ENCODE data around the gene NAT14.
"Not testable (repeated sequence)": the region's sequence is repeated elsewhere in the genome, so short reads cannot be mapped to it uniquely, and the experiment has no call there.

NAT14 gene

GRCh38 chr19:55484593-55485438, at the start of gene NAT14:
Gene NAT14, plus strand, starts transcription at chr19:55485188. Its CDS starts 521 bp downstream, at chr19:55485709.
- peak; percentile 41 to 58 for DNase-seq (ENCODE audit: low read depth in 2 of 2)

DNA sequence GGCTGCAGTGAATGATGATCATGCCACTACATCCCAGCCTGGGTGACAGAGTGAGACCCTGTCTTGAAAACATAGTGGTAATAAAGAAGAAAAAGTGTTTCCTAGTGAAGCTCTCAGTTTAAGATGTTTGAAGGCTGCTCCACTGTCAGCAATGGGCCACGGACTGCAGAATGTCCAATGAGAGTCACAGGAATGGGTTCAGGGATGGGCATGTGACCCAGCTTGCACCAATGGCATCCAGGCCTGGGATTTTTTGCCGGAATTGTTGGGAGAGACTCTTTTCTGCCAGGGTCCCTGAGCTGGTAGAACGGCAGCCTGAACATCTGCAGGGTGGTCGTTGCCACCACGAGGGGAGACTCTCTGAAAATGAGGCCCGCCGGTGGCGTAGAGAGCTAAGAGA, 48.1 kb upstream of the NAT14 start:
- DNase-seq (ENCODE audit: low read depth in 2 of 2) = no peak

DNA sequence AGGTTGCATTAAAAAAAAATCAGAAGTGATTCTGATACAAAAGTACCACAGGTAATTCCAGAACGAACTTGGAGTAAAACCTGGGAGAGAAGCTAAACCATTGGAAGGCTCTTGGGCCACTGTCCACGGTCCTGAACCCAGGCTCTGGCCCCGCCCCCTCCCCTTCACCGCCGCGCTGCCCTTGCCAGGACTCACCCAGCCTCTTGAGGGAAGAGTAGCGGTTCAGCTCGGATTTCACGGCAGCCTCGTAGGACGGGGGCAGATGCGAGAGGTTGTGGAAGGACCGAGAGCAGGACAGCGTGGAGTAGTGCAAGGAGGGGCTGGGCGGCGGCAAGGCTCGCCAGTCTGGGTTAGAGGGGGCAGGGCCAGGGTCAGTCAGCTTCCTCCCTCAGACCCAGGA, 47.6 kb upstream of the NAT14 start:
- no peak for DNase-seq (ENCODE audit: low read depth in 2 of 2)

DNA sequence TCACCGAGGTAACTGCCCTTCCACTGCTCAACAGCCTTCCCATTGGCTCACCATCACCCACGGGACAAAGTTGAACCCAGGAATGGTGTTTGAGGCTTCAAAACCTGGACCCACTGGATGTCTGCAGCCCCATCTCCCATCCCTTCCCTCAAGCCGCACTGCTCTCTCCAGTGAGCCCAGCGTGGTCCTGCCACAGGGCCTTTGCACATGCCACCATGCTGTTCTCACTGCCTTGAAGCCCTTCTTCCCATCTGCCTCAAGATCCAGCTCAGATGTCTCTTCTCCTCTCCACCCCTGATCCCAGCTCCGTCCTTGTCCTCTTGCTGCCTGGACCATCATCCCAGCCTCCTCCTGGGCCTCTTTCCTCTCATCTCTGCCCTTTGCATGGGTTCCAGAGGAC, 45.9 kb upstream of the NAT14 start:
- no peak for DNase-seq (ENCODE audit: low read depth in 2 of 2)

GRCh38 chr19:55440411-55441105, 44.4 kb upstream of the NAT14 start:
- no peak for DNase-seq (ENCODE audit: low read depth in 2 of 2)

GRCh38 chr19:55441319-55441691, 43.7 kb upstream of the NAT14 start:
- no peak for DNase-seq (ENCODE audit: low read depth in 2 of 2)

GRCh38 chr19:55441692-55442321, 43.2 kb upstream of the NAT14 start:
- DNase-seq (ENCODE audit: low read depth in 2 of 2) = no peak

- no peak for DNase-seq (ENCODE audit: low read depth in 2 of 2)
Observed at GRCh38 chr19:55442372-55442961, 42.5 kb upstream of the NAT14 start.

DNA sequence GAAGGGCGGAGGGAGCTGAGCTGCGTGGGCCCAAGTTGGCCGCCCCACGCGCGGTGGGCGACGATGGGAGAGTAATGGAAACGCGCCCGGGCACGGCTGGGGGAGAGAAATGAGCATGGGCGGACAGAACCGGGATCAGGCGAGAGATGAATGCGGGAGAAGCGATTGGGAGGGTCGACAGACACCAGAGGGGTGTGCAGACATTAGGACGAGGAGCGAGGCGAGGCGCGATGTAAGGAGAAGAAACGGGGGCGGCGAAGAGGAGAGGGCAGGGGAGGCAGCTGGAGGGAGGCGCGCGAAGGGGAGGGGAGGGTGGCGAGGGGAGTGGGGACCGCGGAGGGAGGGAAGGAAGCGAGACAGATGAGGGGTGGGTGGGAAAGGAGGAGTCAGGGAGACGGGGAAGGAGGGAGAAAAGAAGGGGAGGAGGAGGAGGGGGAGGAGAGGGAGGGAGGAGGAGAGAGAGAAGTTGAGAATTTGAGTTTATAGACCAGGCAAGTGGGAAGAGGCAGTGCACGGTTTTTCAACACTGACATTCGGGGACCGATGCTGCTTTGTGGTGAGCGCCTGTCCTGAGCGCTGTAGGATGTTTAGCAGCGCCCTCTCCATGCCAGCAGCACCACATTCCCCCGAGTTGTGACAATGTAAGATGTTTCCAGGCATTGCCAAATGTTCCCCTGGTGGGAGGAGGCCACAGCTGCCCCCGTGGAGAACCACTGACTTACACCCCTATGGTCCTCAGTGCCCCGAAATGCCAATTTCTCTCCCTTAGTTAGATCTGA, 41.8 kb upstream of the NAT14 start, which contains the start of gene SHISA7:
Gene SHISA7 (minus strand): TSS at position 256 of the 779 bp plus-strand sequence. CDS start 437 bp downstream, outside the sequence.
- DNase-seq (ENCODE audit: low read depth in 2 of 2) = no peak

DNA sequence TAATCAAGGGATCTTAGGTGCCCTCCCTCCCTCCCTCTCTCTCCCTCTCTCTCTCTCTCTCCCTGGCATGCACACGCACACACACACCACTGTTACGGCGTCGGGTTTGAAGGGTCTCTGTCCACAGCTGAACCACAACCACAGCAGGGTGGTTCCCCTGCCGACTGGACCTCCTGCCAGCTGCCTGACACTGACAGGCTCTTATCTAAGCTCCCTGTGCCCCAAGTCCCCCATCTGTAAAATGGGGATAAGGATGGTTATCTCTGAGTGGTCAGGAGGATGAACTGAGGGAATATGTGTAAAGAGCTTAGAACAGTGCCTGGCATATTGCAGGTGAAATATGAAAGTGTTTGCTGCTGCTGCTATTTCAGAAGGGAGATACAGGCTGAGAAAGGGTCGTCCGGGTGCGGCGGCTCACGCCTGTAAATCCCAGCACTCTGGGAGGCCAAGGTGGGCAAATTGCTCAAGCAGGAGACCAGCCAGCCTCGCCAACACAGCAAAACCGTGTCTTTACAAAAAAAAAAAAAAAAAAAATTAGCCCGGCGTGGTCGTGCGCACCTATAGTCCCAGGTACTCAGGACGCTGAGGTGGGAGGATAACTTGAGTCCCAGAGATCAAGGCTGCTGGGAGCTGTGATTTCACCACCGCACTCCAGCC, 41.0 kb upstream of the NAT14 start:
- no peak for DNase-seq (ENCODE audit: low read depth in 2 of 2)

- no peak for DNase-seq (ENCODE audit: low read depth in 2 of 2)
Observed at GRCh38 chr19:55444646-55445045, 40.3 kb upstream of the NAT14 start.

DNA sequence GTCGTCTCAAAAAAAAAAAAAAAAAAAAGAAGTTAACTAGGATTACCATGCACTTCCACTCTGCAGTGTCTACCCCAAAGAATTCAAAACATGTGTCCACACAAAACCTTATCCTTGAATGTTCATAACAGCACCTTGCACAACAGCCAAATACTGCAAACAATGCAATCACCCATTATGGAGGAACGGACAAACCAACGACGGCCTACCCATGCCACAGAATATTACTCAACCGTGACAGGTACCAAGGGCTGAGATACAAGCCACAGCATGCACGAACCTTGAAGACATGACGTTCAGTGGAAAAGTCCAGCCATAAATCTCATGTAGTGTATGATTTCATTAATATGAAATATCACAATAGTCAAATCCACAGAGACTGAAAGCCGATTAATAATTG, 38.9 kb upstream of the NAT14 start:
- DNase-seq (ENCODE audit: low read depth in 2 of 2) = no peak

DNA sequence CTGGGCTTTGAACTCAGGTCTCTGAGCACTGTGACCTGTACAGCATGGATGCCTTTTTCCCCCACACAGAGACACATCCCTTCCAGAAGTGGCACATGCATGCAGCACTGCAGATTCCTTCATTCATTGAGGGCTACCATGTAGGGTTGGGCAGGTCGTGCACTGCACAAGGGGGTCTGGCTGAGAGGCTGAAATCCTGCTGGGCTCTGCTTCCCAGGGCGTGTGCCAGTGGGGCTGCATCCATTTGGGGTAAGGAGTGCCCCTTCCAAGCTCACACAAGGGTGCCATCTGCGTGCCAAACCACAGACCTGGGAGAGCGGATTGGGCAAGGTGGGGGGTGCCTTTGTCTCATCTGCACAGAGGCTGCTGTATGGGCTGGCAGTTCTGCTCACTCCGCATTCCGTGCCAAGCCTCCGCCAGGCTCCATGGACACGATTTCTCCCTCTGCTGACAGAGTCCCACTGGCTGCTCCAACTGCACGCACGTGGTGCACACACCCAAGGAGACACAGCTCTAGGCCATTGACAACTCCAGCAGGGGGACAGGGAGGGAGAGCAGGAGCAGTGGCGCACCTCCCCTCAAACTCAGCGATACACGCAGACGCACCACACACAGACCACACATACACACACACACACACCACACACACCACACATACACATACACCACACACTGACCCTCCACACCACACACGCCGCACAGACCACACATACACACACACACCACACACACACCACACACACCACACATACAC, 37.4 kb upstream of the NAT14 start:
- DNase-seq (ENCODE audit: low read depth in 2 of 2) = no peak

GRCh38 chr19:55448175-55448490, 36.9 kb upstream of the NAT14 start:
- not testable (repeated sequence) for DNase-seq (ENCODE audit: low read depth in 2 of 2)

GRCh38 chr19:55449469-55449868, 35.5 kb upstream of the NAT14 start:
- DNase-seq (ENCODE audit: low read depth in 2 of 2) = no peak

DNA sequence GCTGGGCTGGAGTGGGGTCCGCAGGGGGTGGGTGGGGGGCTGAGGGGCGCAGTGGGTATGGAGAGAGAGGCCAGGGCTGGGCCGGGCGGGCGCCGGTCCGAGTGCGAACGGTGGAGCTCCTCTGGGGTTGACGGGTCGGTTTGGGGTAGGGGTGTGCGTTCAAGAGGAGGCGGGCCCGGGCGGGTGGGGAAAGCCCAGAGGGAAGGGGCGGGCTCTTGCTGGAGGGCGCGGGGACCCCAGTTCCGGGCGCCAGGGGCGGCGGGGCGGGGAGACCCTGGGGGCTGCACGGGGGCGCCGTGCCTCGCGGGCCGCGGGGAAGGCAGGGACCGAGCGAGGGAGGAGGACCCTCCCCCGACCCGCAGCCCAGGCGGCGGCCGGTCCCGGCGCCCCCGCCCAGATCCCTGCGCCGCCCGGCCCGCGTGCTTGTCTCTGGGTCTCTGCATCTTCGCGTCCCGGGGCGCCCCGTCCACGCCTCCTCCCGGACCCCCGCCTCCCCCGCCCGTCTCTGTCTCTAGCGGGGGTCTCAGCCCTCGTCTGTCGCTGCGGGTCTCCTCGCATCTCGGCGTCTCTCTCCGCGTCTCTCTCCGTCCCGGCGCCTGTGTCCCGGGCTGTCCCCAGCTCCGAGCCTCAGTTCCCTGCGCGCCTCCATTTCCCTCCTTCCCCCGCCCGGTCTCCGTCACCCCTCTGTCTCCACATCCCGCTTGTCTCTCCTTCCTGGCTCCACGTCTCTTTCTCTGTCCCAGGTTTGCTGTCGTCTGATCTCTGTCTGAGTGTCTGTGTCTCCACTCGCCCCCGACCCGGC, 33.6 kb upstream of the NAT14 start:
- no peak for DNase-seq (ENCODE audit: low read depth in 2 of 2)

DNA sequence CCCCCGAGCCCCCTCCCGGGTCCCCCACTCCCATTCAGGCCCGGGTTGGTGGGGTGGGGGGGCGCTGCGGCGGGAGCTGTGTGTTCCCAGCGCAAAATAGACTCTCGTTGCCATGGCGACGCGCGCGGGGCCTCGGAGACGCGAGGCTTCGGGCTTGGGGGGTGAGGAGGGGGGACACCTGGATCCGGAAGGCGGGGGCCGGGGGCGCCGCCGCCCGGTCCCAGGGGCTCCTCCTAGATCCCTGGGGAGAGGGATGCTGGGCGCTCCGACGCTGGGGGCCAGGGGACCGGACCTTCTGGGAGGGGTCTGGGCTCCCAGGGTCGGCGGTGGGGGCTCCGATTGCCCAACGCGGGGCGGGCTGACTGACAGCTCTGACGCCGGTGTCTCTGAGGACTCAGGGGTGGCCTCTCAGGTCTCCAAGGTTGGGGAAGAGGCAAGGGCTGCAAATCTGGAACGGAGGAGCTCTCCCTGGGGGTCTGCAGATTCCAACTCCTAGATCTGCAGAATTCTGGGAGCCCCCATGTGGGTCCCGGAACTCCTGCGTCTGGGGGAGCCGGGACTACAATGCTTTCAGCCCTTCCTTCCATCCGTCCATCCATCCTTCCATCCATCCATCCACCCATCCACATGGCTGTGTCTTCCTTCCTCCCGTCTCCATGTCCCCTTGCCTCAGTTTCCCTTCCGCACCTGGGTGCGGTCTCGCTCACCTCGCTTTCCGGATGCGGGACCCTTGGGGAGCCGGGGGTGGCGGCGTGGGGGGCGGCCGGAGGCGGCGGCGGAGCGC, 32.8 kb upstream of the NAT14 start:
- no peak for DNase-seq (ENCODE audit: low read depth in 2 of 2)

DNA sequence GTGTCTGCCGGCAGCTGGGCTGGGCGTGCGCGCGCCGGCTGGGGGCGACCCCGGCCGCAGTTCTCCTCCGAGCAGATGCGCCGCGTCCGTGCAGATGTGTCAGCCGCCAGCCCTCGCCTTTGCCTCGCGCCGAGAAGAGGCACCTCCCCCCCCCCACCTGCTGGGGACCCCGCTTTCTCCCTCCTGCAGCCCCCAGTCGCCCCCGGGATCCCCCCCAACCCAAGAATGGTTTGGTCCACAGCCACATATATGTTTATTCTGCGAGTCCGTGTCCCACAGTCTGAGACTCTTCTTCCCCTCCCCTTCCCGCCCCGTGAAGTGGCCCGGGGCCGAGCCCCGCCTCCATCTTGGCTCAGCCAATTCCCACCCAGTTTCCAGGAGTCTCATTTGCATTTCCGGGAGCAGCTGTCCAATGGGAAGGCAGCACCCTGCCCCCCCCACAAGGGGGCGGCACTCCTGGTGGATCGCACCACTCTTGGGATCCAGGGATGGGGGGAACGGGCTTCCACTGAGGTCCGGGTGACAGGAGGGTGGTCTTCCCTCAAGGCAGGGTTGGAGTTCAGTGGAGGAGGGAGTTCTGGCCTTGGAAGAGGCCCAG, 32.1 kb upstream of the NAT14 start:
- no peak for DNase-seq (ENCODE audit: low read depth in 2 of 2)
